GM12878 (cell line): ENCODE results near the gene FYB1. TPM values are rescaled to one million over a fixed set of nuclear protein-coding genes. Genes with fewer than 3 reads are reported as not detected.

Source experiments
- ATAC-seq: fragments of 200-7000 bp; cut with Tn5 transposase; 3 replicates; pipeline ENCODE4 v1.9.1; 2020; ENCODE audit warnings: mild to moderate bottlenecking, moderate library complexity
- BruUV-seq: library from RNA; stranded (reverse); fragments of 400-500 nt; replicated peaks from 2 replicates; lab custom pipeline; 2021; lab: Mats Ljungman, UMichigan
- CTCF ChIA-PET: fragments of 300-600 bp; sonication (Branson Sonifier 250); formaldehyde crosslinking; extraction: SDS; loops from one replicate; lab custom pipeline; 2021; ENCODE audit warnings: inconsistent platforms; lab: Yijun Ruan, JAX
- POLR2A ChIA-PET: fragments of 350-600 bp; formaldehyde crosslinking; extraction: SDS; loops from one replicate; lab custom pipeline; 2021; ENCODE audit warnings: inconsistent platforms; lab: Charles Lee
- RAD21 ChIA-PET: fragments of 300-600 bp; sonication (Branson Sonifier 250); formaldehyde crosslinking; loops from one replicate; lab custom pipeline; 2023; ENCODE audit warnings: antibody characterized with exemption; ENCODE audit not compliant: unreplicated experiment; lab: Charles Lee
- SMC1A ChIA-PET: fragments of 300-600 bp; sonication (Branson Sonifier 250); formaldehyde crosslinking; loops from one replicate; lab custom pipeline; 2023; ENCODE audit not compliant: unreplicated experiment, uncharacterized antibody; lab: Charles Lee
- DNase-seq: peaks from one replicate; pipeline ENCODE4 v3.0.0-alpha.2; 2011; ENCODE audit warnings: low read depth, low spot score
- FAIRE-seq: peaks from 3 replicates; lab custom pipeline; 2011; peaks lifted over from hg19 to GRCh38; lab: Jason Lieb, UNC
- H2AFZ ChIP-seq: 2 replicates; pipeline ENCODE4 v1.6.0; 2011; ENCODE audit warnings: low read depth, low read length, control low read depth; ENCODE audit not compliant: control insufficient read depth
- H3K27ac ChIP-seq: 2 replicates; pipeline ENCODE4 v1.5.1; 2011; ENCODE audit warnings: control low read depth; ENCODE audit not compliant: control insufficient read depth, insufficient read depth
- H3K27me3 ChIP-seq, 2 experiments: replicated peaks in 1 of 2; 2 replicates each; pipeline versions ENCODE4 v1.6.0 to v1.6.1; 2011; ENCODE audit warnings: low read length in 1 of 2; ENCODE audit not compliant: control insufficient read depth in 2 of 2, insufficient read depth in 2 of 2
- H3K36me3 ChIP-seq, 2 experiments: 2 replicates each; pipeline ENCODE4 v1.5.1; 2011; ENCODE audit warnings: low read length in 1 of 2; ENCODE audit not compliant: control insufficient read depth in 2 of 2, insufficient read depth in 2 of 2
- H3K4me1 ChIP-seq: 2 replicates; pipeline ENCODE4 v1.6.1; 2011; ENCODE audit warnings: mild to moderate bottlenecking, low read length, moderate library complexity, mixed read lengths; ENCODE audit not compliant: control insufficient read depth, insufficient read depth
- H3K4me2 ChIP-seq: 2 replicates; pipeline ENCODE4 v1.6.0; 2011; ENCODE audit warnings: control low read depth; ENCODE audit not compliant: control insufficient read depth, insufficient read depth
- H3K4me3 ChIP-seq: fragments of 200-600 bp; sonication (generic); 2 replicates; pipeline ENCODE4 v1.5.1; 2016
- H3K79me2 ChIP-seq: 2 replicates; pipeline ENCODE4 v1.6.0; 2011; ENCODE audit warnings: low read length; ENCODE audit not compliant: control insufficient read depth, insufficient read depth
- H3K9ac ChIP-seq: 2 replicates; pipeline ENCODE4 v1.8.0; 2011; ENCODE audit warnings: low read length, control low read depth, mixed read lengths; ENCODE audit not compliant: control insufficient read depth, insufficient read depth
- H3K9me3 ChIP-seq: replicated peaks from 3 replicates; pipeline ENCODE4 v1.5.1; 2011; ENCODE audit warnings: mild to moderate bottlenecking, low read length; ENCODE audit not compliant: control insufficient read depth, insufficient read depth
- H4K20me1 ChIP-seq: 2 replicates; pipeline ENCODE4 v1.6.0; 2011; ENCODE audit not compliant: control insufficient read depth, insufficient read depth
- BRCA1 ChIP-seq: IDR thresholded peaks from 2 replicates; pipeline ENCODE4 v1.6.1; 2011; ENCODE audit warnings: low read depth, low read length, improper control_type of control experiment
- MYB ChIP-seq: fragments of 150-350 bp; IDR thresholded peaks from 2 replicates; pipeline ENCODE4 v1.6.1; 2014; ENCODE audit warnings: mild to moderate bottlenecking, low read depth, low read length, borderline replicate concordance
- NBN ChIP-seq: fragments of 450-650 bp; IDR thresholded peaks from 2 replicates; pipeline ENCODE4 v1.6.1; 2016
- NFYA ChIP-seq: IDR thresholded peaks from 2 replicates; pipeline ENCODE4 v1.6.1; 2011; ENCODE audit warnings: low read depth, mild to moderate bottlenecking, low read length, improper control_type of control experiment, borderline replicate concordance
- PAX5 ChIP-seq: IDR thresholded peaks from 2 replicates; pipeline ENCODE4 v1.6.1; 2011; ENCODE audit warnings: low read depth, low read length, borderline replicate concordance
- PAX8 ChIP-seq: fragments of 450-650 bp; IDR thresholded peaks from 2 replicates; pipeline ENCODE4 v1.6.1; 2017; ENCODE audit warnings: mild to moderate bottlenecking, moderate library complexity
- RUNX3 ChIP-seq: IDR thresholded peaks from 2 replicates; pipeline ENCODE4 v1.6.1; 2012; ENCODE audit warnings: low read length, inconsistent platforms
- TCF12 ChIP-seq: IDR thresholded peaks from 2 replicates; pipeline ENCODE4 v1.6.1; 2011; ENCODE audit warnings: low read depth, mild to moderate bottlenecking, low read length
- ZSCAN29 ChIP-seq: fragments of 450-650 bp; IDR thresholded peaks from 2 replicates; pipeline ENCODE4 v1.6.1; 2017; ENCODE audit warnings: mild to moderate bottlenecking, moderate library complexity
- WGBS: methylation state at CpG from one replicate; pipeline ENCODE4 v1.1.6; 2016; ENCODE audit warnings: low lambda C conversion rate; ENCODE audit not compliant: insufficient replicate concordance, insufficient coverage; ENCODE audit errors: missing lambda C conversion rate; 5-methylcytosine and 5-hydroxymethylcytosine counted together
- in situ Hi-C: fragments of 300-500 bp; cut with MboI; formaldehyde crosslinking; loops from 9 replicates; pipeline ENCODE4 v1.14.3; 2018; ENCODE audit warnings: mixed read lengths
- intact Hi-C: fragments of 100-400 bp; cut with micrococcal nuclease; formaldehyde crosslinking; loops from one replicate; pipeline ENCODE4 v1.14.2; 2022; ENCODE audit not compliant: unreplicated experiment
- polyA plus RNA-seq, 11 experiments: library from polyadenylated mRNA; depleted of rRNA in 4 of 11; unstranded in 6 of 11; stranded (reverse) in 5 of 11; fragments of >200 nt; fragmentation: Nextera tagmentation in 4 of 11; fragmentation: Illumina TruSeq in 1 of 11; extraction: Ambion mirVana in 4 of 11; extraction: Trizol in 1 of 11; gene quantifications; 1 replicate in 1 of 11; 2 replicates in 10 of 11; pipeline versions ENCODE4 v1.2.1 to v1.2.3, GENCODE V29; 2011 to 2016; ENCODE audit warnings: inconsistent platforms in 2 of 11, missing spikeins in 2 of 11, low read depth in 1 of 11
- total RNA-seq, 4 experiments: library from RNA; depleted of rRNA in 3 of 4; stranded (reverse); fragments of >200 nt in 3 of 4; fragmentation: Illumina TruSeq in 1 of 4; extraction: Trizol in 1 of 4; gene quantifications; 2 replicates each; pipeline versions ENCODE4 v1.2.1 to v1.2.3, GENCODE V29; 2013 to 2021
- TF ChIP-seq, protein P1 (sequence below): IDR thresholded peaks from 2 replicates; pipeline ENCODE4 v1.6.1; 2012; ENCODE audit warnings: improper control_type of control experiment, low read depth, low read length; ENCODE audit not compliant: insufficient replicate concordance
- TF ChIP-seq, protein P2 (sequence below): IDR thresholded peaks from 2 replicates; pipeline ENCODE4 v1.6.1; 2011; ENCODE audit warnings: borderline replicate concordance, low read depth, mild to moderate bottlenecking, moderate library complexity, low read length; ENCODE audit not compliant: insufficient read depth, poor library complexity, severe bottlenecking
- TF ChIP-seq, protein P3 (sequence below): fragments of 450-650 bp; IDR thresholded peaks from 2 replicates; pipeline ENCODE4 v1.6.1; 2017; ENCODE audit warnings: mild to moderate bottlenecking
- TF ChIP-seq, protein P4 (sequence below): fragments of 450-650 bp; IDR thresholded peaks from 2 replicates; pipeline ENCODE4 v1.6.1; 2017; ENCODE audit warnings: mild to moderate bottlenecking, low read depth, inconsistent platforms; ENCODE audit not compliant: poor library complexity, severe bottlenecking

FYB1 gene
- total and polyA plus RNA-seq, 10 of the 15 experiments (the other 5 are each of a cell fraction or from before 2014, with no cell fraction given) = 0.06 to 4.3 (median 0.25) TPM; not detected in 2

DNA sequence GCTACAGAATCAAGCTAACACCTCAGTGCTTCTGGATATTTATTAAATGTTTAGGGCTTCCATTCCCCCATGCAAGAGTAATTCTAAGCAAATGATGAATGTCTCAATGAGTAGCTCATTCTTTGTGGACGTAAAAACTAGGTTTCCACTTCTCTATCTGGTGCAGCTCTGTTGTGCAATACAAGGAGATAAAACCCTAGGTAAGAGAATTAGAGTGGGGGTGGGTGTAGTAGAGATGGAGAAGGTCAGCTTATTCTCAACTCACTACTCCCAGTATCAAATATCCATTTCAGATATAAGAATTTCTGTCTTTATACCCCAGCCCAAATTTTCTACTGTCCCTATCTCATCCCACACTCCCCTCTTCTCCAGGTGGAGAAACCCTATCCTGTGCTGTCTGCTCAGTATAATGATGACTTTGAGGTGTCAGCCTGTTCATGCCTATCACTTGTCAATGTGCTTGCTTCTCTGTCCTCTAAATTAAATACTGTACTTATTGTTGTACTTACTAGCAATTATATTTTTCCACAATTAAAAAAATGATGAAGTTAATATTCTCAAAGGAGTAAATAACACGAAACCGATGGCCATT is 4.3 kb upstream of the FYB1 start:
- Histone ChIP-seq H4K20me1 (no peaks in the 10 kb centered on the region), H3K4me2 (no peak overlapping the region), H3K36me3 (no peaks in the 10 kb centered on the region), H3K79me2 (no peaks in the 10 kb centered on the region), H3K9me3 (no peaks in the 10 kb centered on the region), H3K9ac (no peak overlapping the region), H3K4me3 (no peak overlapping the region), H3K4me1 (no peaks in the 10 kb centered on the region), H3K27me3 (no peaks in the 10 kb centered on the region), H2AFZ (no peak overlapping the region), H3K27ac (no peak overlapping the region)
- RAD21 ChIA-PET = interaction anchor here (0.9 to 1.3 kb wide), 2 partner anchors 27 to 51 kb away, joined by 3 read pairs; no protein-coding TSS in a partner anchor
- FAIRE-seq (no peak), DNase-seq (no peak), ATAC-seq (no peak)
- BruUV-seq = no TSS peak
- 0% methylated on average over 3 of the region's 3 CpGs for WGBS
- SMC1A ChIA-PET = interaction anchor here (0.6 to 10.1 kb wide), 8 partner anchors 8 to 60 kb away, joined by 3 to 192 read pairs (median 3); no protein-coding TSS in a partner anchor
- in situ Hi-C loops = no loop called here
- POLR2A ChIA-PET = interaction anchor here (1.0 kb wide), 1 partner anchor 41 kb away, joined by 3 read pairs; no protein-coding TSS in a partner anchor
- CTCF ChIA-PET = interaction anchor here (0.9 to 9.9 kb wide), 4 partner anchors 11 to 152 kb away, joined by 3 to 294 read pairs (median 4); no protein-coding TSS in a partner anchor
- intact Hi-C loops = no loop called here
- TF ChIP-seq ZSCAN29 (no peak), NBN (no peak), PAX5 (no peak), BRCA1 (no peak), TCF12 (no peak), MYB (no peak), NFYA (no peak), RUNX3 (no peak), PAX8 (no peak)
- TF ChIP-seq, protein P1, sequence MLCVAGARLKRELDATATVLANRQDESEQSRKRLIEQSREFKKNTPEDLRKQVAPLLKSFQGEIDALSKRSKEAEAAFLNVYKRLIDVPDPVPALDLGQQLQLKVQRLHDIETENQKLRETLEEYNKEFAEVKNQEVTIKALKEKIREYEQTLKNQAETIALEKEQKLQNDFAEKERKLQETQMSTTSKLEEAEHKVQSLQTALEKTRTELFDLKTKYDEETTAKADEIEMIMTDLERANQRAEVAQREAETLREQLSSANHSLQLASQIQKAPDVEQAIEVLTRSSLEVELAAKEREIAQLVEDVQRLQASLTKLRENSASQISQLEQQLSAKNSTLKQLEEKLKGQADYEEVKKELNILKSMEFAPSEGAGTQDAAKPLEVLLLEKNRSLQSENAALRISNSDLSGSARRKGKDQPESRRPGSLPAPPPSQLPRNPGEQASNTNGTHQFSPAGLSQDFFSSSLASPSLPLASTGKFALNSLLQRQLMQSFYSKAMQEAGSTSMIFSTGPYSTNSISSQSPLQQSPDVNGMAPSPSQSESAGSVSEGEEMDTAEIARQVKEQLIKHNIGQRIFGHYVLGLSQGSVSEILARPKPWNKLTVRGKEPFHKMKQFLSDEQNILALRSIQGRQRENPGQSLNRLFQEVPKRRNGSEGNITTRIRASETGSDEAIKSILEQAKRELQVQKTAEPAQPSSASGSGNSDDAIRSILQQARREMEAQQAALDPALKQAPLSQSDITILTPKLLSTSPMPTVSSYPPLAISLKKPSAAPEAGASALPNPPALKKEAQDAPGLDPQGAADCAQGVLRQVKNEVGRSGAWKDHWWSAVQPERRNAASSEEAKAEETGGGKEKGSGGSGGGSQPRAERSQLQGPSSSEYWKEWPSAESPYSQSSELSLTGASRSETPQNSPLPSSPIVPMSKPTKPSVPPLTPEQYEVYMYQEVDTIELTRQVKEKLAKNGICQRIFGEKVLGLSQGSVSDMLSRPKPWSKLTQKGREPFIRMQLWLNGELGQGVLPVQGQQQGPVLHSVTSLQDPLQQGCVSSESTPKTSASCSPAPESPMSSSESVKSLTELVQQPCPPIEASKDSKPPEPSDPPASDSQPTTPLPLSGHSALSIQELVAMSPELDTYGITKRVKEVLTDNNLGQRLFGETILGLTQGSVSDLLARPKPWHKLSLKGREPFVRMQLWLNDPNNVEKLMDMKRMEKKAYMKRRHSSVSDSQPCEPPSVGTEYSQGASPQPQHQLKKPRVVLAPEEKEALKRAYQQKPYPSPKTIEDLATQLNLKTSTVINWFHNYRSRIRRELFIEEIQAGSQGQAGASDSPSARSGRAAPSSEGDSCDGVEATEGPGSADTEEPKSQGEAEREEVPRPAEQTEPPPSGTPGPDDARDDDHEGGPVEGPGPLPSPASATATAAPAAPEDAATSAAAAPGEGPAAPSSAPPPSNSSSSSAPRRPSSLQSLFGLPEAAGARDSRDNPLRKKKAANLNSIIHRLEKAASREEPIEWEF = no peak
- TF ChIP-seq, protein P2, sequence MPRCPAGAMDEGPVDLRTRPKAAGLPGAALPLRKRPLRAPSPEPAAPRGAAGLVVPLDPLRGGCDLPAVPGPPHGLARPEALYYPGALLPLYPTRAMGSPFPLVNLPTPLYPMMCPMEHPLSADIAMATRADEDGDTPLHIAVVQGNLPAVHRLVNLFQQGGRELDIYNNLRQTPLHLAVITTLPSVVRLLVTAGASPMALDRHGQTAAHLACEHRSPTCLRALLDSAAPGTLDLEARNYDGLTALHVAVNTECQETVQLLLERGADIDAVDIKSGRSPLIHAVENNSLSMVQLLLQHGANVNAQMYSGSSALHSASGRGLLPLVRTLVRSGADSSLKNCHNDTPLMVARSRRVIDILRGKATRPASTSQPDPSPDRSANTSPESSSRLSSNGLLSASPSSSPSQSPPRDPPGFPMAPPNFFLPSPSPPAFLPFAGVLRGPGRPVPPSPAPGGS = no peak
- TF ChIP-seq, protein P3, sequence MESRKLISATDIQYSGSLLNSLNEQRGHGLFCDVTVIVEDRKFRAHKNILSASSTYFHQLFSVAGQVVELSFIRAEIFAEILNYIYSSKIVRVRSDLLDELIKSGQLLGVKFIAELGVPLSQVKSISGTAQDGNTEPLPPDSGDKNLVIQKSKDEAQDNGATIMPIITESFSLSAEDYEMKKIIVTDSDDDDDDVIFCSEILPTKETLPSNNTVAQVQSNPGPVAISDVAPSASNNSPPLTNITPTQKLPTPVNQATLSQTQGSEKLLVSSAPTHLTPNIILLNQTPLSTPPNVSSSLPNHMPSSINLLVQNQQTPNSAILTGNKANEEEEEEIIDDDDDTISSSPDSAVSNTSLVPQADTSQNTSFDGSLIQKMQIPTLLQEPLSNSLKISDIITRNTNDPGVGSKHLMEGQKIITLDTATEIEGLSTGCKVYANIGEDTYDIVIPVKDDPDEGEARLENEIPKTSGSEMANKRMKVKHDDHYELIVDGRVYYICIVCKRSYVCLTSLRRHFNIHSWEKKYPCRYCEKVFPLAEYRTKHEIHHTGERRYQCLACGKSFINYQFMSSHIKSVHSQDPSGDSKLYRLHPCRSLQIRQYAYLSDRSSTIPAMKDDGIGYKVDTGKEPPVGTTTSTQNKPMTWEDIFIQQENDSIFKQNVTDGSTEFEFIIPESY = no peak
- TF ChIP-seq, protein P4, sequence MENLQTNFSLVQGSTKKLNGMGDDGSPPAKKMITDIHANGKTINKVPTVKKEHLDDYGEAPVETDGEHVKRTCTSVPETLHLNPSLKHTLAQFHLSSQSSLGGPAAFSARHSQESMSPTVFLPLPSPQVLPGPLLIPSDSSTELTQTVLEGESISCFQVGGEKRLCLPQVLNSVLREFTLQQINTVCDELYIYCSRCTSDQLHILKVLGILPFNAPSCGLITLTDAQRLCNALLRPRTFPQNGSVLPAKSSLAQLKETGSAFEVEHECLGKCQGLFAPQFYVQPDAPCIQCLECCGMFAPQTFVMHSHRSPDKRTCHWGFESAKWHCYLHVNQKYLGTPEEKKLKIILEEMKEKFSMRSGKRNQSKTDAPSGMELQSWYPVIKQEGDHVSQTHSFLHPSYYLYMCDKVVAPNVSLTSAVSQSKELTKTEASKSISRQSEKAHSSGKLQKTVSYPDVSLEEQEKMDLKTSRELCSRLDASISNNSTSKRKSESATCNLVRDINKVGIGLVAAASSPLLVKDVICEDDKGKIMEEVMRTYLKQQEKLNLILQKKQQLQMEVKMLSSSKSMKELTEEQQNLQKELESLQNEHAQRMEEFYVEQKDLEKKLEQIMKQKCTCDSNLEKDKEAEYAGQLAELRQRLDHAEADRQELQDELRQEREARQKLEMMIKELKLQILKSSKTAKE = no peak
